Globus pallidus (tissue), 1 donor: ENCODE data around the gene CCDC40.
"Not testable (repeated sequence)": the region's sequence is repeated elsewhere in the genome, so short reads cannot be mapped to it uniquely, and the experiment has no call there.

Experiments
- DNase-seq: peaks from one replicate; pipeline ENCODE4 v3.0.0-alpha.2; 2015; ENCODE audit warnings: low spot score

CCDC40 gene

GRCh38 chr17:80035937-80036714, at the start of gene CCDC40:
CCDC40 (plus strand) TSS chr17:80036642; CDS start chr17:80036663, 21 bp downstream.
- peak; percentile 73 for DNase-seq

- no peak for DNase-seq
These were observed 49.1 kb upstream of the CCDC40 start for GRCh38 chr17:79987187-79987934.

- no peak for DNase-seq
These were observed 48.6 kb upstream of the CCDC40 start for GRCh38 chr17:79987935-79988184.

- no peak for DNase-seq
These were observed 48.1 kb upstream of the CCDC40 start for GRCh38 chr17:79988185-79988971.

GRCh38 chr17:79989106-79989835, 47.2 kb upstream of the CCDC40 start:
- no peak for DNase-seq

- no peak for DNase-seq
These were observed 46.3 kb upstream of the CCDC40 start for GRCh38 chr17:79990051-79990592.

GRCh38 chr17:79990704-79991103, 45.7 kb upstream of the CCDC40 start:
- DNase-seq: no peak

GRCh38 chr17:79991140-79991923, 45.1 kb upstream of the CCDC40 start:
- peak; percentile 75 for DNase-seq

- no peak for DNase-seq
These were observed 44.4 kb upstream of the CCDC40 start for GRCh38 chr17:79991924-79992648.

GRCh38 chr17:79992649-79993389, 43.6 kb upstream of the CCDC40 start:
- DNase-seq: no peak

GRCh38 chr17:79993390-79994227, 42.8 kb upstream of the CCDC40 start:
- no peak for DNase-seq

- DNase-seq: not testable (repeated sequence)
These were observed 42.2 kb upstream of the CCDC40 start for GRCh38 chr17:79994228-79994569.

- DNase-seq: no peak
These were observed 41.8 kb upstream of the CCDC40 start for GRCh38 chr17:79994602-79995001.

- no peak for DNase-seq
These were observed 40.7 kb upstream of the CCDC40 start for GRCh38 chr17:79995696-79996095.

GRCh38 chr17:79996291-79996690, 40.2 kb upstream of the CCDC40 start:
- no peak for DNase-seq

- DNase-seq: no peak
These were observed 39.3 kb upstream of the CCDC40 start for GRCh38 chr17:79997011-79997660.

- DNase-seq: no peak
These were observed 36.3 kb upstream of the CCDC40 start for GRCh38 chr17:80000136-80000535.
